Right atrium auricular region (tissue), 2 donors: ENCODE measurements around the gene RBM25. TPM values are rescaled to one million over a fixed set of nuclear protein-coding genes. Genes with fewer than 3 reads are reported as not detected.

Source experiments
- DNase-seq: peaks from one replicate; pipeline ENCODE4 v3.0.0-alpha.2; 2019; ENCODE audit warnings: low spot score
- H3K27ac ChIP-seq, 2 donors: fragments of 200-600 bp; sonication (generic); 1 replicate in 1 of 2; 2 replicates in 1 of 2; pipeline ENCODE4 v1.5.1; 2016 to 2019
- H3K27me3 ChIP-seq, 2 donors: fragments of 200-600 bp; sonication (generic); one replicate each; pipeline versions ENCODE4 v1.5.1 to v1.6.0; 2017 to 2019
- H3K36me3 ChIP-seq: fragments of 200-600 bp; sonication (generic); one replicate; pipeline ENCODE4 v1.5.1; 2016
- H3K4me1 ChIP-seq, 2 donors: fragments of 200-600 bp; sonication (generic); one replicate each; pipeline versions ENCODE4 v1.5.1 to v1.6.0; 2017 to 2019
- H3K4me3 ChIP-seq, 2 donors: fragments of 200-600 bp; sonication (generic); 1 replicate in 1 of 2; 2 replicates in 1 of 2; pipeline ENCODE4 v1.5.1; 2017 to 2019; ENCODE audit warnings: mild to moderate bottlenecking in 1 of 2, moderate library complexity in 1 of 2
- H3K9me3 ChIP-seq, 2 donors: fragments of 200-600 bp; sonication (generic); one replicate each; pipeline ENCODE4 v1.5.1; 2019
- total RNA-seq, 2 donors: library from RNA; depleted of rRNA; stranded (reverse); fragments of >200 nt; gene quantifications; one replicate each; pipeline ENCODE4 v1.1.0, GENCODE V29; 2016
- TF ChIP-seq, protein P1 (sequence below), 2 donors: fragments of 200-600 bp; sonication (generic); IDR thresholded peaks; one replicate each; pipeline ENCODE4 v1.5.1; 2019; ENCODE audit warnings: antibody characterized with exemption in 2 of 2

The RBM25 gene
- total RNA-seq, 2 donors from 2014 or later = 17.3 to 20.2 TPM

GRCh38 chr14:73097421-73097820 lies 39.1 kb downstream of the RBM25 start:
- TF ChIP-seq, protein P1, sequence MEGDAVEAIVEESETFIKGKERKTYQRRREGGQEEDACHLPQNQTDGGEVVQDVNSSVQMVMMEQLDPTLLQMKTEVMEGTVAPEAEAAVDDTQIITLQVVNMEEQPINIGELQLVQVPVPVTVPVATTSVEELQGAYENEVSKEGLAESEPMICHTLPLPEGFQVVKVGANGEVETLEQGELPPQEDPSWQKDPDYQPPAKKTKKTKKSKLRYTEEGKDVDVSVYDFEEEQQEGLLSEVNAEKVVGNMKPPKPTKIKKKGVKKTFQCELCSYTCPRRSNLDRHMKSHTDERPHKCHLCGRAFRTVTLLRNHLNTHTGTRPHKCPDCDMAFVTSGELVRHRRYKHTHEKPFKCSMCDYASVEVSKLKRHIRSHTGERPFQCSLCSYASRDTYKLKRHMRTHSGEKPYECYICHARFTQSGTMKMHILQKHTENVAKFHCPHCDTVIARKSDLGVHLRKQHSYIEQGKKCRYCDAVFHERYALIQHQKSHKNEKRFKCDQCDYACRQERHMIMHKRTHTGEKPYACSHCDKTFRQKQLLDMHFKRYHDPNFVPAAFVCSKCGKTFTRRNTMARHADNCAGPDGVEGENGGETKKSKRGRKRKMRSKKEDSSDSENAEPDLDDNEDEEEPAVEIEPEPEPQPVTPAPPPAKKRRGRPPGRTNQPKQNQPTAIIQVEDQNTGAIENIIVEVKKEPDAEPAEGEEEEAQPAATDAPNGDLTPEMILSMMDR (IDR thresholded peaks at IDR 0.05) = no peak
- no peak for DNase-seq
- no peak overlapping the region for H3K27ac ChIP-seq
- no peak overlapping the region for H3K4me3 ChIP-seq
- no peaks in the 10 kb centered on the region for H3K27me3 ChIP-seq
- peaks cover 40% of the 10 kb centered on the region for H3K36me3 ChIP-seq
- no peaks in the 10 kb centered on the region for H3K9me3 ChIP-seq
- H3K4me1 ChIP-seq = no peaks in the 10 kb centered on the region

- no peak for DNase-seq
- Histone ChIP-seq H3K4me3 (no peak overlapping the region), H3K4me1 (no peaks in the 10 kb centered on the region), H3K9me3 (no peaks in the 10 kb centered on the region), H3K27me3 (no peaks in the 10 kb centered on the region), H3K27ac (no peak overlapping the region), H3K36me3 (peaks cover 64% of the 10 kb centered on the region)
- TF ChIP-seq, protein P1 (IDR thresholded peaks at IDR 0.05) = no peak
These were observed 42.0 kb downstream of the RBM25 start for GRCh38 chr14:73100334-73100733.

DNA sequence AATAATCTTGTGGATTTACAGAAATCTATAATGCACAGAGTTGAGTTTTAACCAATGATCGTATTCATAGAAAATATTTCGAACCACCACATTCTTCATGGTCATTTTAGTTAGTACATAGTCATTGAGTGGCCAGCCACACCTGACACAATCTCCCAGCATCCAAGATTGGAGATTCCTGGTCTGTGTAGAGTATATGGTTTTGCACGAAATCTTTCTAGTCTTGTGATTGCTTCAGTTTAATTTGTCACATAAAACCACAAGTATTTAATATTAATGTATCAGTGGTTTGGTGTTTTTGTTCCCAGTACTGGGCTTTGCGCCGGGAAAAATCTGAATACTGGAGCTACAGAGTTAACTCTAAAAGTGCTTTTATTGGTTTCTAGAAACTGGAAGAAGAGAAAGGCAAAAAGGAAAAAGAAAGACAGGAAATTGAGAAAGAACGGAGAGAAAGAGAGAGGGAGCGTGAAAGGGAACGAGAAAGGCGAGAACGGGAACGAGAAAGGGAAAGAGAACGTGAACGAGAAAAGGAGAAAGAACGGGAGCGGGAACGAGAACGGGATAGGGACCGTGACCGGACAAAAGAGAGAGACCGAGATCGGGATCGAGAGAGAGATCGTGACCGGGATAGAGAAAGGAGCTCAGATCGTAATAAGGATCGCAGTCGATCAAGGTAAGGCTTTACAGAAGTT lies 44.6 kb downstream of the RBM25 start:
- peaks cover 80% of the 10 kb centered on the region for H3K36me3 ChIP-seq
- no peak for DNase-seq
- H3K4me3 ChIP-seq = no peak overlapping the region
- no peaks in the 10 kb centered on the region for H3K9me3 ChIP-seq
- H3K4me1 ChIP-seq = no peaks in the 10 kb centered on the region
- H3K27me3 ChIP-seq = no peaks in the 10 kb centered on the region
- TF ChIP-seq, protein P1 (IDR thresholded peaks at IDR 0.05) = no peak
- H3K27ac ChIP-seq = no peak overlapping the region

DNA sequence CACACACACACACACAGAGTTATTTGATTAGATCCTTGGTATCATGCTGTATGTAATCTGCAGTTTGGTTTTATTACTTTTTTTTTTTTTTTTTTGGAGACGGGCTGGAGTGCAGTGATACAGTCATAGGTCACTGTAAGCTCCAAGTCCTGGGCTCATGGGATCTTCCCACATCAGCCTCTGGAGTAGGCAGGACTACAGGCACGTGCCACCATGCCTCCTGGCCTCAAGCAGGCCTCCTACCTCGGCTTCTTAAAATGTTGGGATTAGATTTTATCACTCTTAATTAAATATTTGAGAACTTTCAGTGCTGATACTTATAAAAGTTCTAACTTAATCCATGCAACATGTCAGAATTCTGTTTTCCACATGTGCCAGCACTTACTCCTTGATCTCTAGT lies 46.7 kb downstream of the RBM25 start:
- Histone ChIP-seq H3K4me1 (no peaks in the 10 kb centered on the region), H3K36me3 (peaks cover 81% of the 10 kb centered on the region), H3K27me3 (no peaks in the 10 kb centered on the region), H3K9me3 (no peaks in the 10 kb centered on the region), H3K27ac (no peak overlapping the region), H3K4me3 (no peak overlapping the region)
- no peak for DNase-seq
- TF ChIP-seq, protein P1 (IDR thresholded peaks at IDR 0.05) = no peak

GRCh38 chr14:73105727-73106126 lies 47.4 kb downstream of the RBM25 start:
- Histone ChIP-seq H3K4me3 (no peak overlapping the region), H3K9me3 (no peaks in the 10 kb centered on the region), H3K36me3 (peaks cover 87% of the 10 kb centered on the region), H3K4me1 (no peaks in the 10 kb centered on the region), H3K27me3 (no peaks in the 10 kb centered on the region), H3K27ac (no peak overlapping the region)
- TF ChIP-seq, protein P1 (IDR thresholded peaks at IDR 0.05) = no peak
- DNase-seq = no peak
